Thyroid gland (tissue), 4 donors: ENCODE results near the gene BMP6.

Experiments
- CTCF ChIP-seq, 6 experiments: fragments of 200-600 bp in 3 of 6; fragments of 450-650 bp in 3 of 6; sonication (generic) in 3 of 6; IDR thresholded peaks; one replicate each; pipeline ENCODE4 v1.5.1; 2016 to 2019; ENCODE audit warnings: antibody characterized with exemption in 6 of 6, mild to moderate bottlenecking in 2 of 6, inconsistent platforms in 1 of 6, moderate library complexity in 1 of 6
- POLR2A ChIP-seq, 2 donors: fragments of 450-650 bp; IDR thresholded peaks; one replicate each; pipeline ENCODE4 v1.6.1; 2017; ENCODE audit warnings: antibody characterized with exemption in 2 of 2, mild to moderate bottlenecking in 2 of 2, moderate library complexity in 1 of 2

GRCh38 chr6:7901780-7902179 is 175.9 kb downstream of the BMP6 start:
- TF ChIP-seq CTCF (IDR thresholded peaks at IDR 0.05), result no peak
- TF ChIP-seq POLR2A (IDR thresholded peaks at IDR 0.05), result no peak
